ENCODE results near the gene NRN1.

DNA sequence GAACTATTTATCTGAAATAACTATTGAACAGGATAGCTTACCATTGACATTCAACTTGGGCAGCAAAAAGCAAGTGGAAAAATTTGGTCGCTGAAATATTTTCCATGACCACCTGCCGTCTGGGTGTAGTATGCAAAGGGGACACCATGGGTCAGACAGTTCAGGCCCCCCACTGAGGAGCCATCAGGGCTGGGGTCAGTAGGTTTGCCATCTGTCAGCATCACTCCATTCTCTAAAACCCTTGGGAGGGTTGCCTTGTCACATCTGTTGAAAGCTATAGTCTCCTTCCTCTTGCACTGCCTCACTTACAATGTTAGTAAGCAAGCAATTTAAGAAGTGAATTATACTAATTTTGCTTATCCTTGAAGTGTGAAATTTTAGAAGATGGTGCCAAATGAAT lies 44.9 kb downstream of the NRN1 start:
- no peak for TF ChIP-seq ZNF426 (tag by site-specific recombination; IDR thresholded peaks at IDR 0.05)
- no peak for TF ChIP-seq PBX3 (CRISPR knock-in tag; IDR thresholded peaks at IDR 0.05)
- no peak for TF ChIP-seq CTCF (tag by site-specific recombination; IDR thresholded peaks at IDR 0.05)
- no peak for TF ChIP-seq SP2 (tag by site-specific recombination; IDR thresholded peaks at IDR 0.05)
- no peak for TF ChIP-seq ZNF274 (IDR thresholded peaks at IDR 0.05; ENCODE audit: low read length)
- TF ChIP-seq ZNF274 (tag by site-specific recombination; IDR thresholded peaks at IDR 0.05; ENCODE audit: borderline replicate concordance) = no peak
- no peak for TF ChIP-seq ZBTB26 (tag by site-specific recombination; optimal IDR thresholded peaks at IDR 0.05)
- no peak for TF ChIP-seq REST (tag by site-specific recombination; IDR thresholded peaks at IDR 0.05)
- no peak for TF ChIP-seq KLF16 (tag by site-specific recombination; IDR thresholded peaks at IDR 0.05)
- TF ChIP-seq ZBTB44 (tag by site-specific recombination; IDR thresholded peaks at IDR 0.05) = no peak
- TF ChIP-seq, protein P1, sequence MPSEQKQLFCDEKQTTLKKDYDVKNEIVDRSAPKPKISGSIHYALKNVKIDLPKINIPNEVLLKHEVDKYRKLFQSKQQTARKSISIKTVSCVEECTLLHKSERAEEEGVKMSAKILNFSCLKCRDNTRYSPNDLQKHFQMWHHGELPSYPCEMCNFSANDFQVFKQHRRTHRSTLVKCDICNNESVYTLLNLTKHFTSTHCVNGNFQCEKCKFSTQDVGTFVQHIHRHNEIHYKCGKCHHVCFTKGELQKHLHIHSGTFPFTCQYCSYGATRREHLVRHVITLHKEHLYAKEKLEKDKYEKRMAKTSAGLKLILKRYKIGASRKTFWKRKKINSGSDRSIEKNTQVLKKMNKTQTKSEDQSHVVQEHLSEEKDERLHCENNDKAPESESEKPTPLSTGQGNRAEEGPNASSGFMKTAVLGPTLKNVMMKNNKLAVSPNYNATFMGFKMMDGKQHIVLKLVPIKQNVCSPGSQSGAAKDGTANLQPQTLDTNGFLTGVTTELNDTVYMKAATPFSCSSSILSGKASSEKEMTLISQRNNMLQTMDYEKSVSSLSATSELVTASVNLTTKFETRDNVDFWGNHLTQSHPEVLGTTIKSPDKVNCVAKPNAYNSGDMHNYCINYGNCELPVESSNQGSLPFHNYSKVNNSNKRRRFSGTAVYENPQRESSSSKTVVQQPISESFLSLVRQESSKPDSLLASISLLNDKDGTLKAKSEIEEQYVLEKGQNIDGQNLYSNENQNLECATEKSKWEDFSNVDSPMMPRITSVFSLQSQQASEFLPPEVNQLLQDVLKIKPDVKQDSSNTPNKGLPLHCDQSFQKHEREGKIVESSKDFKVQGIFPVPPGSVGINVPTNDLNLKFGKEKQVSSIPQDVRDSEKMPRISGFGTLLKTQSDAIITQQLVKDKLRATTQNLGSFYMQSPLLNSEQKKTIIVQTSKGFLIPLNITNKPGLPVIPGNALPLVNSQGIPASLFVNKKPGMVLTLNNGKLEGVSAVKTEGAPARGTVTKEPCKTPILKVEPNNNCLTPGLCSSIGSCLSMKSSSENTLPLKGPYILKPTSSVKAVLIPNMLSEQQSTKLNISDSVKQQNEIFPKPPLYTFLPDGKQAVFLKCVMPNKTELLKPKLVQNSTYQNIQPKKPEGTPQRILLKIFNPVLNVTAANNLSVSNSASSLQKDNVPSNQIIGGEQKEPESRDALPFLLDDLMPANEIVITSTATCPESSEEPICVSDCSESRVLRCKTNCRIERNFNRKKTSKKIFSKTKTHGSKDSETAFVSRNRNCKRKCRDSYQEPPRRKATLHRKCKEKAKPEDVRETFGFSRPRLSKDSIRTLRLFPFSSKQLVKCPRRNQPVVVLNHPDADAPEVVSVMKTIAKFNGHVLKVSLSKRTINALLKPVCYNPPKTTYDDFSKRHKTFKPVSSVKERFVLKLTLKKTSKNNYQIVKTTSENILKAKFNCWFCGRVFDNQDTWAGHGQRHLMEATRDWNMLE (tag by site-specific recombination; conservative IDR thresholded peaks at IDR 0.05; ENCODE audit: low read depth) = no peak
- TF ChIP-seq ZBTB10 (tag by site-specific recombination; IDR thresholded peaks at IDR 0.05) = no peak
